Neural cell (in vitro differentiated cells): Measurements from ENCODE around the gene MYO18B.

Experiments
- CTCF ChIP-seq: fragments of 450-650 bp; IDR thresholded peaks from 2 replicates; pipeline ENCODE4 v1.5.1; 2014; ENCODE audit warnings: antibody characterized with exemption, mild to moderate bottlenecking, moderate library complexity; ENCODE audit not compliant: poor library complexity, severe bottlenecking
- POLR2AphosphoS5 ChIP-seq: IDR thresholded peaks from 2 replicates; pipeline ENCODE4 v1.6.1; 2012
- RAD21 ChIP-seq: fragments of 450-650 bp; conservative IDR thresholded peaks from 2 replicates; pipeline ENCODE4 v1.6.1; 2014; ENCODE audit warnings: antibody characterized with exemption, mild to moderate bottlenecking, moderate library complexity
- TAF1 ChIP-seq: IDR thresholded peaks from 2 replicates; pipeline ENCODE4 v1.6.1; 2012; ENCODE audit warnings: low read depth

DNA sequence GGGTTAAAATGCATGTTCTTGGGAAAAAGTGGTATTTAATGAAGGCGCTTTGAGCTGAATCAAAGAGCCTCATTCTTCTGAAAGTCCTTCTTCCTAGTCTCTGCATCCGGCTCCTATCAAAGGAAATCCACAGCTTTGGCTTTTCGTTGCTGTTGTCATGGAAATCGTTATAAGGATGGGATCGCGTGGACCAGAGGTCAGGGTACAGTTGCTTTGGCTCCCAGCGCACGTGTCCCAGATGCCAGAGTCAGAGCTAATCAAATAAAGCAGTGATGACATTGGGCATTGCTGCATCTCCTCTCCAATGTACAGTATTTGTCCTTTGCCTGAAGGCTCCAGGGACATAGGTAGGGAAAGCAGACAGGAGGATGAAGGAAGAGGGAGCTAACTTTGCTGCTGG lies 181.9 kb downstream of the MYO18B start:
- TF ChIP-seq CTCF (no peak), POLR2AphosphoS5 (no peak), RAD21 (no peak), TAF1 (no peak)
